Inferior parietal cortex (tissue), 1 donor: Measurements from ENCODE around the gene MSANTD3.
A peak's percentile ranks its signal among the peaks of the same experiment; 100 is the strongest.
"Not testable (repeated sequence)": the region's sequence is repeated elsewhere in the genome, so short reads cannot be mapped to it uniquely, and the experiment has no call there.

Source experiments
- DNase-seq: peaks from one replicate; pipeline ENCODE4 v3.0.0-alpha.2; 2016; ENCODE audit errors: extremely low spot score

MSANTD3 gene

DNA sequence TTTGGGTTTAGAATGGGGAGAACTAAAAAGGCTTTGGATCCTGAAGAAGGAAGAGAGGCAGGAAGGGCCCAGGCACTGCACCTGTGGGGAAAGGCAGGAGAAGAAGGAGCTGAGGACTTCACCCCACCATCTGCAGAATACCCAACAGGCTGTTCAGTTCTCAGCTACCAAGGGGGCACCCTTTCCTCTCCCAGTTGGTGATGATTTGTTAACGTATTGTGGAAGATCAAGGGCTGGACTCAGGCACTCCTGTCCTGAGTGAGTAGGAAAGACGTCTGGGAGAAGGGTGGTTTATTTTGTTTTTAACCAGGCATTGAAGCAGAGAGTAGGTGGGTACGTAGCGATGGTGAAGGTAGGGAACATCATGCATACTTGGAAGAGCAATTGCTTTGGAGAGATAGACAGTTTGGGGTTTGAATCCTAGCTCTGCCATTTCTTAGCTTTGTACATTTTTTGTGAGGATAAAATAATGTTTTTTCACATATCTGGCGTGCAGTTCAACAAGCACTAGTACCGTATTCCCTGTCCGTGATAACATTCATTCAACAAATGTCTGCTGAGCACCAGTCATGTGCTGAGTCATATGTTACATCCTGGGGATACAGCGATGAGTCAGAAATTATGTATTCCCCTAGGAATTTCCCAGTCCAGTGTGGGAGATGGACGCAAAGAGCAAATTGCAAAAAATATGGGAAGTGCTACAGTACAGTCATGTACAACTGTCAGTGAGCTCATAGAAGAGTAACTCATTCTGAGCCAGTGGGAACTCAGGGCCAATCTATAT is 2.1 kb downstream of the MSANTD3 start:
- DNase-seq: peak; percentile 76

- DNase-seq: no peak
These were observed 3.5 kb downstream of the MSANTD3 start for GRCh38 chr9:100430286-100430940.

DNA sequence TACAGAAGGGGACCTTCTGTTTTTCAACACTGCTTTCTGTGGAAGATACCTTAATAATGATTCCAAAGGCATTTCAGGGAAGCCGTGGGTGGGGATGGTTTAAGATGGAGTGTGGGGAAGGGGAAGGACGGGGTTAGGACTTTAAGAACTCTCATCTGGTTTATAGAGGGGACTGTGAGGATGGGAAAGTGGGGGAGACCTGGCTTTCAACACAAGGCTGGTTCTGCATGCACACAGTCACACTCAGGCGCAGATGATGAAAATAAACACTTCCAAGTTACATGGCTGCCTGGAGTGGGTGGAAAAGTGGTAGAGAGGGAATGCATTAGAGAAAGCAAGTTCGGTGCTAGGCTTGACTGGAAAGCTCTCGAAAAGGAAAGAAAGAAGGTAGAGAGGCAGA is 4.9 kb downstream of the MSANTD3 start:
- no peak for DNase-seq

DNA sequence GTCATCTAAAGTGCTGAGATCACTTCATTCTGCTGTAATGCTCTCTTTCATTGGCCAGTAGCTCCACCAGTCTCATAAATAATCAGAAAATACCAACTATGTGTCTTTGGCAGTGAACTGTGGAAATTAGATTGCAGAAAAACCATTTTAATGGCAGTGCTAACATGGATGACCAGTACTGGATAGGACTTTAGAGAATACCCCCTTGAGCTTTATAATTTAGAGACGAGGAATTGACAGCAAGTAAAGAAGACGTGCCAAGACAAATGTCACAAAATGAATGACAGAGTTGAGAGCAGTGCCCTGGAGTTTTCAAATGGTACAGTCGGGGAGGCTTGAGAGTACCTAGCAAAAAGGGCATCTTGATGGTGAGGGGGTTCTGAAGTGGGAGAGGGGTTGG is 5.8 kb downstream of the MSANTD3 start:
- DNase-seq: no peak

DNA sequence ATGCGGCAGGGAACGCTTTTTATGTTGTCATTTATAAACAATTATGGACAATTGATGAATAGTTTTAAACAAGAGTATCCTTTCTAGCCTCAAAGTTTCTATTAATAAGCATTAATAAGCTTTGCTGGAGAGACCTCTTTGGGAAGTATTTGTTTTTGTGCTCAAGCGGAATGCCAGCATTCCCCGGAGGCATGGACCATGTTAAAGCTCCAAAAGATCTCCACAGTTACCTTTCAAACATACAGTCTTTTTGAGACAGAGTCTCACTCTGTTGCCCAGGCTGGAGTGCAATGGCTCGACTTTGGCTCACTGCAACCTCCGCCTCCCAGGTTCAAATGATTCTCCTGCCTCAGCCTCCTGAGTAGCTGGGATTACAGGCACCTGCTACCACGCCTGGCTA is 9.6 kb downstream of the MSANTD3 start:
- no peak for DNase-seq

DNA sequence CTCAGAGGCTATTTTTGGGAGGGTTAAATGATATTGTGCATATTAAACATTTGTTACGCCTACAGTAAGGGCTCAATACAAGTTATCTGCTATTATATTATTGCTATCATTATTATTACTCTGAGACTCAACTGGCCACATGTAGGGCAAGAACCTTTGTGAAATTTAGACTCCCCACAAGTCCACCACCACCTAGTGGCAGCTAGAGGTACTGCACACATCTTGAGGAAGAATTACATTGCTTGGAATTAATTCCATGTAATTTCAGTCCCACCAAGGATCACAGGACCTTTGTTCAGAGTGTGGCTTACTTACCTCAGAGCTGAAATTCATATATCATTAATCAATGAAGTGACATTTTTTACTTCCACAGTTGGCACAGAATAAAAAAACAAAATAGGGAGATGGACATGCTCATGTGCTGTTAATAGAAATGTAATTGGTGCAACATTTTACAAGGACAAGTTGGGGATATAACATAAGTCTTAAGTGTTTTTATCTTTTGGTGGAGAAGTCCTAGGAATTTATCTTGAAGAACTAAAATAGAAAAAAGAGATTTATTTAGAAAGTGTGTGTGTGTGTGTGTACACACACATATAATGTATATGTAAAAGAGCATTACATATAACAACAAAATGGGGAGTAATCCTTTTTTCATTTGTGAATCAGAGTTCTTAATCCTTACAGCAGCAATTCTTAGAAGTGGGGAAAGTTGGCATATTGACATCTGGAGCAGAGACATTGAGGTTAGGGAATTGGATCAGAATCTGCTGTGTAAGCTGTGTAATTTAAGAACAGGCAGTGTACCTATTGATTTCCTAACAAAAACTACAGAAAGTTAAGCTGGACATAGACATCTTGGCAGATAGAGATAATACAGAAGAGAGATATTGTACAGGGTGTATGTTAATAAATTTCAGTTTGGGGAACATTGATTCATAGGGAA is 11.2 kb downstream of the MSANTD3 start:
- DNase-seq: peak; percentile 90

DNA sequence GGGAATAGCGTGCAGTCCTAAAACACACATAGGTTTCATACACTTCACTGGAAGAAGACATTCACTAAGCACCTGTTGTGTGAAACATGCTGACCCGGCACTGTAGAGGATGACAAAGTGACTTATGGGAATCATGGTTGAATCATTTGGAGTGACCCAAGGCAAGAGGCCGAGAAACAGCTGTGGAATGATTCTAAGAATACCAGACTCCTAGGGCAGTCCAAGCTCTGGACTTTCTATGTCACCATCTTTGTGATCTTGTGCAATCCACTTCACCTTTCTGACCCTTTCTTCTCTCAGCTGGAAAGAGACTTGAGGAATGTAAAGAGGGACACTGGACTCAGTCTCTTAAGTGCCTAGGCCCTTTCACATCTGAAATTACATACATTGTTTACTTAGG is 13.1 kb downstream of the MSANTD3 start:
- no peak for DNase-seq

DNA sequence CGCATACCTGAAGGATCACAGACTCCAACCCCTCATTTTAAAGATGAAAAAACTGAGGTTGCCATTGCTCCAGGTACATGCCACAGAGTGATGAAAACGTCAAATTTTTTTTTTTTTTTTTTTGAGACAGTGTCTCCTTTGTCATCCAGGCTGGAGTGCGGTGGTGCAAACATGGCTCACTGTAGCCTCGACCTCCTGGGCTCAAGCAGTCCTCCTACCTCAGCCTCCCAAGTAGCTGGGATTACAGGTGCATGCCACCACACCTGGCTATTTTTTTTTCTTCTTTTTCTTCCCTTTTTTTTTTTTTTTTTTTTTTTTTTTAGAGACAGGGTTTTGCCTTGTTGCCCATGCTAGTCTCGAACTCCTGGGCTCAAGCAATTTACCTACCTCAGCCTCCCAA is 13.5 kb downstream of the MSANTD3 start:
- not testable (repeated sequence) for DNase-seq

- no peak for DNase-seq
These were observed 15.0 kb downstream of the MSANTD3 start for GRCh38 chr9:100441911-100442361.

- DNase-seq: no peak
These were observed 17.1 kb downstream of the MSANTD3 start for GRCh38 chr9:100443781-100444768.

- DNase-seq: peak; percentile 58
These were observed 18.4 kb downstream of the MSANTD3 start for GRCh38 chr9:100445161-100445902.

DNA sequence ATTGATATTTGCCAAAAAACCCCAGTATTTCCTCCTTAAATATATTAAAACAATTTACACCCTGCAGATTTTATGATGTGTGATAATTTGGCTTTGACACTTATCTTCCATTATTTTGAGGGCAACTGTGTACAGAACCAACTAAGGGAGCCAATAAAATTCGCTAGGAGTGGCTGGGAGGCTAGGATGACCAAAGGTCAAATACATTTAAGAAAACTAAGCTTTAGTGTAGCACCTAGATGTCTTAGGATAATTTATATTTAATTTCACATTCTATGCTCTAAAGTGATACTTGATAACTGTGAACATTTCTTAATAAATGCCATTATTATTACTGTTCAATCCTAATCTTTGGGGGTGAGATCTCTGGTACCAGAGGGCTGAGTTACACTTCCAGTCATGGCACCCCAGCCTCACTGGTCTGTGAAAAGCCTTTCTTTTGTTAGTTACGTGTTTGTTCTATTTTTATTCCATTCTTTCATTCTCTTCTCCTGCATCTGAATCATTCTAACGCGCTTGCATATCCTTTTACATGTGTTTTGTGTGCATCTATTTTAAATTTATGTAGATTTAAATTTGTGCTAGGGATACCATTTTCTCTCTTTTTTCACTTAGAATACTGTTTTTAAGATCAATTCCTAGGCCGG is 19.1 kb downstream of the MSANTD3 start:
- DNase-seq: no peak

- DNase-seq: no peak
These were observed 20.1 kb downstream of the MSANTD3 start for GRCh38 chr9:100447041-100447440.

DNA sequence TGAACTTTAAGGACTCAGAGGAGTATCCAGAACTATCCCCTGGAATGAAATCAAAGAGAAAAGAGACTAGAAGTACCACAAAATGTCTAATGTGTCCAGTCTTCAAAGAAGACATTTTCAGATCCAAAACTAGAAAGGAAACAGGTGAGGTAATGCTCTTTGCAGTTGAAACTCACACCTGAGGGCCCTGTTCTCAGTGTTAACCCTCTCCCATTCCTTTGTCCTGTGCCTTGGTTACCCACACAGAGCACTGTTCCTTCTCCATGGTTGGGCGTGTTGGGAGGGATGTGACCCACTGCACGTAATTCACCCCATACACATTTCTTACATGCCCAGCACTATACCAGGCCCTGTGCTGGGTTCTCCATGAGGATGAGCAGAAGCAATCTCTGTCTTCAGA is 21.3 kb downstream of the MSANTD3 start:
- no peak for DNase-seq

GRCh38 chr9:100449420-100449819 is 22.5 kb downstream of the MSANTD3 start:
- no peak for DNase-seq

DNA sequence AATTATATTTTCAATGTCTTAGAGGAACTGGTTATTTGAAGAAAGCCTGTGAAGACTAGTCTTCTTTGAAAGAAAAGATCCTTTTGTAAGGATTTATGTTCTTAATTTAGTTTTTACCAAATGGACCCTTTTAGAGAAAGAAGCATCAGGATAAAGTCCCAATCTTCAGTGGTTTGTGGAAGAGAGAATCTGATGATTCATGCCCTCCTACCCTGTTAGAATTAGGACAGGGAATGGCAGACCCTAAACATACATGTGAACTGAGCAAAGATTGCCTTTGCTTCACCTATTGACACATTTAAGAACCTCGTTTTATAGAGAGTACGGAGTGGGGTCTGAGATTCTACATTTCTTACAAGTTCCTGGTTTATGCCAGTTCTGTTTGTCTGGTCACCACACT is 26.0 kb downstream of the MSANTD3 start:
- no peak for DNase-seq

DNA sequence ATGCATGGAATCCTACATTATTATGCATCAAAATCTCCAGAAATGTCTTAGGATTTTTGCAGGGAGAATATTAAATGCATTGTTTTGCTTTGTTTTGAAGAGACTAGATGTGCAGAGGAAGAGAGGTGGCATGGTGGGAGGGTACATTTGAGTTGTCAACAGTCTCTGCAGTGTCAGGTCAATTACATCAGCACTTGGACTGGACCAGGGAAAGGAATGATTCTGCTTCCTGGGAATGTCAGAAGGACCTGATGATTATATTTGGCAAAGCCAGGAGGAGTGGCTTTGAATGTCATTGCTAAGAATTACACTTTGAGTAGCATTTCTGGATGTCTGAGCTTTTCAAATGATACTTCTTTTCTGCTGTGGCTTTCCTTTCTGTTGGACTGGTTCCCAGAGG is 28.5 kb downstream of the MSANTD3 start:
- DNase-seq: no peak

- DNase-seq: no peak
These were observed 30.6 kb downstream of the MSANTD3 start for GRCh38 chr9:100457517-100457916.

- no peak for DNase-seq
These were observed 33.0 kb downstream of the MSANTD3 start for GRCh38 chr9:100459963-100460362.

DNA sequence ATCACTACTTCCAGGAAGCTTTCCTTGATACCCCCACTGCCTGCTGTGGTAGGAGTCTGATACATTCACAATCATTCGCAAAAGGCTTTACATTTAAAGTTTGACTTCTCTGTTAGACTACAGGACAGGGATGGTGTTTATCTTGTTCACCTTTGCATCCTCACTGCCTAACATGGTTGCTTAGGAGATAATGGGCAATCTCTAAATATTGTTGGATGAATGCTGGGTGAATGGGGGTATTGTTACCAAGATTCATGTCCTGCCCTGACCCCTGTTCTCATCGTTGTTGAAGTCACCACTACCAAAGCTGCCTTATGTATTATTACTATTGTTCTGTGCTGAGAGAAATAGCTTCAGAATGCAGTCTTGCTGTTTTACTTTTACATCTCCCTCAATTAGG is 38.3 kb downstream of the MSANTD3 start:
- DNase-seq: no peak
